ENCODE data around the gene PLCB3. TPM values are rescaled to one million over a fixed set of nuclear protein-coding genes. Genes with fewer than 3 reads are reported as not detected.

Gene PLCB3
- total and polyA plus RNA-seq, 2 of the 13 experiments (the other 11 are each of a cell fraction or from before 2014, with no cell fraction given), result 7.5 to 13.8 TPM

GRCh38 chr11:64304316-64305072 lies 53.2 kb downstream of the PLCB3 start (continued):
- TF ChIP-seq, protein P1, sequence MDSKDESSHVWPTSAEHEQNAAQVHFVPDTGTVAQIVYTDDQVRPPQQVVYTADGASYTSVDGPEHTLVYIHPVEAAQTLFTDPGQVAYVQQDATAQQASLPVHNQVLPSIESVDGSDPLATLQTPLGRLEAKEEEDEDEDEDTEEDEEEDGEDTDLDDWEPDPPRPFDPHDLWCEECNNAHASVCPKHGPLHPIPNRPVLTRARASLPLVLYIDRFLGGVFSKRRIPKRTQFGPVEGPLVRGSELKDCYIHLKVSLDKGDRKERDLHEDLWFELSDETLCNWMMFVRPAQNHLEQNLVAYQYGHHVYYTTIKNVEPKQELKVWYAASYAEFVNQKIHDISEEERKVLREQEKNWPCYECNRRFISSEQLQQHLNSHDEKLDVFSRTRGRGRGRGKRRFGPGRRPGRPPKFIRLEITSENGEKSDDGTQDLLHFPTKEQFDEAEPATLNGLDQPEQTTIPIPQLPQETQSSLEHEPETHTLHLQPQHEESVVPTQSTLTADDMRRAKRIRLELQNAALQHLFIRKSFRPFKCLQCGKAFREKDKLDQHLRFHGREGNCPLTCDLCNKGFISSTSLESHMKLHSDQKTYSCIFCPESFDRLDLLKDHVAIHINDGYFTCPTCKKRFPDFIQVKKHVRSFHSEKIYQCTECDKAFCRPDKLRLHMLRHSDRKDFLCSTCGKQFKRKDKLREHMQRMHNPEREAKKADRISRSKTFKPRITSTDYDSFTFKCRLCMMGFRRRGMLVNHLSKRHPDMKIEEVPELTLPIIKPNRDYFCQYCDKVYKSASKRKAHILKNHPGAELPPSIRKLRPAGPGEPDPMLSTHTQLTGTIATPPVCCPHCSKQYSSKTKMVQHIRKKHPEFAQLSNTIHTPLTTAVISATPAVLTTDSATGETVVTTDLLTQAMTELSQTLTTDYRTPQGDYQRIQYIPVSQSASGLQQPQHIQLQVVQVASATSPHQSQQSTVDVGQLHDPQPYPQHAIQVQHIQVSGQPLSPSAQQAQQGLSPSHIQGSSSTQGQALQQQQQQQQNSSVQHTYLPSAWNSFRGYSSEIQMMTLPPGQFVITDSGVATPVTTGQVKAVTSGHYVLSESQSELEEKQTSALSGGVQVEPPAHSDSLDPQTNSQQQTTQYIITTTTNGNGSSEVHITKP (CRISPR knock-in tag; IDR thresholded peaks at IDR 0.05; ENCODE audit: low read depth), result no peak
- TF ChIP-seq HNF4A (CRISPR knock-in tag; IDR thresholded peaks at IDR 0.05) (peak; percentile 61), ZBTB34 (CRISPR knock-in tag; IDR thresholded peaks at IDR 0.05) (no peak), GTF2F1 (IDR thresholded peaks at IDR 0.05; ENCODE audit: low read length) (no peak), NR2F6 (IDR thresholded peaks at IDR 0.05) (peak; percentile 36), NR2F6 (CRISPR knock-in tag; IDR thresholded peaks at IDR 0.05) (0 out of 2 replicates have a peak, but pooled peaks have one; percentile 15), ZNF816 (CRISPR knock-in tag; IDR thresholded peaks at IDR 0.05; ENCODE audit: borderline replicate concordance) (0 out of 2 replicates have a peak, but pooled peaks have one; percentile 32), ISL2 (CRISPR knock-in tag; IDR thresholded peaks at IDR 0.05) (no peak; the same call in none of the 2 replicates), ZNF670 (CRISPR knock-in tag; IDR thresholded peaks at IDR 0.05; ENCODE audit: borderline replicate concordance) (no peak), ERF (CRISPR knock-in tag; IDR thresholded peaks at IDR 0.05) (no peak; the same call in 1 of the 2 replicates), SIN3A (IDR thresholded peaks at IDR 0.05; ENCODE audit: borderline replicate concordance, low read depth, low read length) (peak; percentile 73; the same call in 1 of the 2 replicates), FOXO4 (CRISPR knock-in tag; conservative IDR thresholded peaks at IDR 0.05) (no peak), NFRKB (IDR thresholded peaks at IDR 0.05) (no peak), HOXA9 (CRISPR knock-in tag; IDR thresholded peaks at IDR 0.05; ENCODE audit: borderline replicate concordance) (no peak), ZNF451 (CRISPR knock-in tag; IDR thresholded peaks at IDR 0.05) (no peak), TCF7L2 (IDR thresholded peaks at IDR 0.05; ENCODE audit: low read depth, low read length) (no peak), PLSCR1 (CRISPR knock-in tag; IDR thresholded peaks at IDR 0.05; ENCODE audit: borderline replicate concordance) (no peak), PHF8 (CRISPR knock-in tag; IDR thresholded peaks at IDR 0.05) (peak; percentile 69), MATR3 (CRISPR knock-in tag; IDR thresholded peaks at IDR 0.05) (no peak), KLF13 (CRISPR knock-in tag; IDR thresholded peaks at IDR 0.05) (no peak)
- TF ChIP-seq, protein P2, sequence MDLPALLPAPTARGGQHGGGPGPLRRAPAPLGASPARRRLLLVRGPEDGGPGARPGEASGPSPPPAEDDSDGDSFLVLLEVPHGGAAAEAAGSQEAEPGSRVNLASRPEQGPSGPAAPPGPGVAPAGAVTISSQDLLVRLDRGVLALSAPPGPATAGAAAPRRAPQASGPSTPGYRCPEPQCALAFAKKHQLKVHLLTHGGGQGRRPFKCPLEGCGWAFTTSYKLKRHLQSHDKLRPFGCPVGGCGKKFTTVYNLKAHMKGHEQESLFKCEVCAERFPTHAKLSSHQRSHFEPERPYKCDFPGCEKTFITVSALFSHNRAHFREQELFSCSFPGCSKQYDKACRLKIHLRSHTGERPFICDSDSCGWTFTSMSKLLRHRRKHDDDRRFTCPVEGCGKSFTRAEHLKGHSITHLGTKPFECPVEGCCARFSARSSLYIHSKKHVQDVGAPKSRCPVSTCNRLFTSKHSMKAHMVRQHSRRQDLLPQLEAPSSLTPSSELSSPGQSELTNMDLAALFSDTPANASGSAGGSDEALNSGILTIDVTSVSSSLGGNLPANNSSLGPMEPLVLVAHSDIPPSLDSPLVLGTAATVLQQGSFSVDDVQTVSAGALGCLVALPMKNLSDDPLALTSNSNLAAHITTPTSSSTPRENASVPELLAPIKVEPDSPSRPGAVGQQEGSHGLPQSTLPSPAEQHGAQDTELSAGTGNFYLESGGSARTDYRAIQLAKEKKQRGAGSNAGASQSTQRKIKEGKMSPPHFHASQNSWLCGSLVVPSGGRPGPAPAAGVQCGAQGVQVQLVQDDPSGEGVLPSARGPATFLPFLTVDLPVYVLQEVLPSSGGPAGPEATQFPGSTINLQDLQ (CRISPR knock-in tag; IDR thresholded peaks at IDR 0.05), result no peak
